ENCODE data around the gene OR8B3.

Gene OR8B3

GRCh38 chr11:124359566-124359965, 39.3 kb downstream of the OR8B3 start:
- no peak for DNase-seq (ENCODE audit: low read depth)

- DNase-seq (ENCODE audit: low read depth), result no peak
Measured at GRCh38 chr11:124346311-124346955, 52.4 kb downstream of the OR8B3 start.

All from amniotic epithelial cell (primary cell).